Measurements from ENCODE around the gene DHX36.

The DHX36 gene

DNA sequence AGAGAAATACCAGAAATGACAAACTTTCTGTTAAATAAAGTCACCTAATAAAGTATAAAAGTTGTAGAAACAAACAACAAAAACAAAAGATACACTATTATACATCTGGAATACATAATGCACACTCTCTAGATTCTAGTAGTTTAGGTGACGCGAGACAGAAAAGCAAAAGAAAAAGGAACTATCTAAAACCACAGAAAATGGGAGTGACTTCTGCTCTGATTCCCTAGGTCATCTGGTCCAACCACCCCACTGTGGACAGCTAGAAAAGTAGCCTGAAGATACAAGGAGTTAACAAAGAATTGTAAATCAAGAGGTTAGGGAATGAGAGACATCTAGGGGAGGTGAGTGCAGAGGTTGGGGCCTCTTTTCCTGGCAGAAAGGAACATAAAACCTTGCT, 39.1 kb downstream of the DHX36 start:
- DNase-seq (ENCODE audit: low read depth in 4 of 4, low spot score in 1 of 4), result no peak

DNA sequence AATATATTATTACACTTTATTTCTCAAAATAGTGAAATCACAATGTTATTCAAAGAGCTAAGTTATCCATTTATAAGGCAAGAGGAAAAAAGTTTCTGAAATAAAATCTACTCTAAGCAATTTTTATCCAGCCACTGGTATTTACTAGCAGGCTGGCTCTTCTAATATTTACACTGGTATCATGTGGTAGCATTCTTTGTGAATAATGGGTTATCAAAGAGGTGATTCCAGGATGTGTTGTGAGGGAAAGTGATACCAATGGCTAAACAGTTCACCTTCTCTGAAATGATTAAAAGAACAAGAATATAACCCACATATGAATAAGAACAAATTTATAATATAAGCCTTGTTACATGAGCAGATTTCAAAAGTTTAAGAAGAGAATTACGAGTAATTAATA, 44.1 kb downstream of the DHX36 start:
- DNase-seq (ENCODE audit: low read depth in 4 of 4, low spot score in 1 of 4), result no peak

DNA sequence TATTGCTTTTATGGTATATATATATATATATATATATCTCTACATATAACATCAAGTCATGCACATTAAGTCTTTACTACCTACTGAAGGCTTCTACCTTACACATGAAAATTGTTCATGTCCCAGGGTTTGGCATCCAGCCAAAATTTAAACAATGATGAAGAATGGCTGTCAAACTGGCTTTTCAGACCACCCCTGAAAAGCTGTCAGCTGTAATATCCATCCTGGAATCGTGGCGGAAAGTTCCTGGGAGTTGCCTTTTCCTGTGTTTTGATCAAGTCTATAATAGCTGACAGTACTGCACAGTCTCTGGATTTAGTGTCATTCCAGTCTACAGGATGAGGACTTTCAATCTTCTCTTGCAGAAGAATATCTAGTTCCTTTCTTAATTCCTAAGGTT, 48.3 kb downstream of the DHX36 start:
- no peak for DNase-seq (ENCODE audit: low read depth in 4 of 4, low spot score in 1 of 4)

DNA sequence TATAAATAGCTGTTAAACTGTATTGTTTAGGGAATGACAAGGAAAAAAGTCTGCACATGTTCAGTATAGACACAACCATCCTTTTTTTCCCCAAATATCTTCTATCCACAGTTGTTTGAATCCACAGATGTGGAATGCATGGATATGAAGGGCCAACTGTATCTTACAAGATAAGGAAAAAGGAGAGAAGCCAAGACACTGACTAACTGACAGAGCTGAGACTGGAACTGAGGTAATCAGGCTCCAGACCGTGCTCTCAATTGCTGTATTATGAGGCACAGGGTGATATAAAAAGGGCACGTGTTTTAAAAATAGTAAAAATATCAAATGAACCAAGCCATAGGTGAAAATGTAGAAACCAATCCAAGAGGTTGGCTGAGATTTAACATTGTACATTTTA, 49.0 kb downstream of the DHX36 start:
- no peak for DNase-seq (ENCODE audit: low read depth in 4 of 4, low spot score in 1 of 4)

DNA sequence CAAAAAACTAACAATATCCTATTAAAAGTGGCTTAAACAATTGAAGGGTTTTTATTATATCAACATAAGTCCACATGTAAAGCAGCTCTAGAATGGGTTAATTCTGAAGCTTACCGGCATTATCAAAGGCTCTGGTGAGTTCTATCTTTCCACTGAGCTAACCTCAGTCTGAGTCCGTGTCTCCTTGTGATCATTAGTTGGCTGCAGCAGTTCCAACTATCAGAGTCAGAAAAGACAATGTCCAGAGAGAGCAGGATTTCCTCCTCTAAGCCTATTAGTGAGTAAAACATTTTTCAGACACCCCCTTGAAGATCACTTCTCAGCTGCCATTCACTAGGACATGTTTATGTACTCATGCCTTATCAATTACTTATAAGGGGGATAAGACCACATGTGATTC, 49.9 kb downstream of the DHX36 start:
- no peak for DNase-seq (ENCODE audit: low read depth in 4 of 4, low spot score in 1 of 4)

DNA sequence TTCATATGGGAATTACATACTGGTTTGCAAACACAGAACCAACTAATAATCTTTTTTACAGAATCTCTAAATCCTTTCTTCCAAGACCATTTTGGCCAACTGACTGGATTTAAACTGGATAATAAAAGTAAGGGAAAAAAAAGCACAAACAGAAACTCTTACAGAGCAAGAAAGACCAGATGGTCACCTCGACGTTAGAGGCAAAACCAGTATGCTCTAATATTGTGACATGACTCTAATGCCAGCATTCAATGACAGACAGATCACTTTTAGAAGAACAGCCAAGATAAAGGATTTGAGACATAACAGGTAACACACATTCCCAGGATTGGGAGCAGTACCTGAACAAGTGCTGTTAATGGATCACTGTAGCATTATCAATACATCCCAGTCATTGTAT, 50.9 kb downstream of the DHX36 start:
- DNase-seq (ENCODE audit: low read depth in 4 of 4, low spot score in 1 of 4), result no peak

DNA sequence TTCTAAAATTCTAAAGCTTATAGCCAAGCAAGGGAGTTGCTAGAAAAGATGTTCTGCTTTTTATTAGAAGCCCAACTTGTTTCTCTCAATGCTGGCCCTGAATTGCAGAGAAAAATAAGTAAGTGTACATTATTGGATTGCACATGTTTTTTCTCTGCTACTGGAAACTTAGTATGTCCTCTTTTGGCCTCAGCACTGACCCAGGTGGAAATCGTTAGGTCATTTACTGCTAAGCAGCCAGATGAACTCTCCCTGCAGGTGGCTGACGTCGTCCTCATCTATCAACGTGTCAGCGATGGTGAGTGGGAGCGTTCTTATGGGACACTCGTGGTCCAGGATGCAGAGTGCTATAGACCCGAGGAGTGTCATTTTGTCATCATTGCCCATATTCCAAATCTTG, 69.8 kb downstream of the DHX36 start:
- DNase-seq (ENCODE audit: low read depth in 4 of 4, low spot score in 1 of 4), result no peak

DNA sequence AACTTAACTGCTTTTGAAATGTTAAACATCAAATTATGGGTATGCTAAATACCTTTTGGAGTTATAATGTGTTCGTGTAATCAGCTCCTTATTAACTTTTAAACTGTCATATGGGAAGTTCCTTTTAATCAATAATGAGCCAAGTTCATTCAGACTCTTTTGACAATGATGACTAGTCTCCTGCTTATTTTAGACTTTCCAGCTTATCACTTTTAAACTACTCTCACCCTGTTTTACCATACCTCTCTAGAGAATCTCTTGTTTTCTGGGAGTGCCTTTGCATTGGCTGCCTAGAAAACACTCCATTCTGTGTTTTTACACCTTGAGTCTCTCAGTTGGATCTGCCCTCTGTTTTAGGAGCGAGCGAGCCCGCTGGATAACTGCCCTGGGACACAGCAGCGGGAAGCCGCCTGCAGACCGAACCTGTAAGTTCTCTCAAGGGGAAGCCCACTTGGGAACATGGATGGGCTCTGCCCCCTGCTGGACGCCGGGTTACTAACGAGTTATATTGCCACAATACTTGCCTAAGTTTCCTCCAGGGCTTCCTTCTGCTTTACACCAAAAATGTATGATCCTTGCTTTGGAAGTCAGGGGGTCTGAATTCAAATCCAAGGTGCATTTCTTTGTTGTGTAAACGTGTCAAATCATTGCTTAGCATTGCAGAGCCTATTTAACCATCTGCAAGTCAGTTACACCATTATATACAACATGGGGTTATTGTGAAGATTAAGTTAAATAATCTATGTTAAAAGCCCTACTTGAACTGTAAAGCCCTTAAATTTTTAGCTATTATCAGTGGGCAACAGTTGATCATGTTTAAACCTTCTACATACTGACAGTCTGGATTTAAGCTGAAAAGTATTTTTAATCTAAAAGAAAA, 71.3 kb downstream of the DHX36 start:
- DNase-seq (ENCODE audit: low read depth in 4 of 4, low spot score in 1 of 4), result peak; percentile 36 to 50 (median 42)

DNA sequence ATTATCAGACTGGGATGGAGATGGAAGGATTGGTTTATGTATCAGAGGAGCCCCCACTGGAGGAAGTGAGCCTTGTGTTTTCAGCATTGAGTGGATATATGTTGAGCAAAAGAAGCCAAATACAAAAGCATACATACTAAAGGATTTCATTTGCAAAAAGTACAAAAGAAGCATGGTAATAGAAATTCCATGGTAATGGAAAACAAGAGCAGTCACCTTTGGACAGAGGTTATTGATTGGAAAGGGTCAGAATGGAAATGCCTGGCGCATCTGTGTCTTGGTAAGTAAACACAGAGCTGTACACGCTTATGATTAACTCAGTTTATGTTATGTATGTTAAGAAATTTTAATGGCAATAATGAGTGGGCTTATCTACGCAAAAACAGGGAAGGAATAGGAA, 72.7 kb downstream of the DHX36 start:
- DNase-seq (ENCODE audit: low read depth in 4 of 4, low spot score in 1 of 4), result no peak

DNA sequence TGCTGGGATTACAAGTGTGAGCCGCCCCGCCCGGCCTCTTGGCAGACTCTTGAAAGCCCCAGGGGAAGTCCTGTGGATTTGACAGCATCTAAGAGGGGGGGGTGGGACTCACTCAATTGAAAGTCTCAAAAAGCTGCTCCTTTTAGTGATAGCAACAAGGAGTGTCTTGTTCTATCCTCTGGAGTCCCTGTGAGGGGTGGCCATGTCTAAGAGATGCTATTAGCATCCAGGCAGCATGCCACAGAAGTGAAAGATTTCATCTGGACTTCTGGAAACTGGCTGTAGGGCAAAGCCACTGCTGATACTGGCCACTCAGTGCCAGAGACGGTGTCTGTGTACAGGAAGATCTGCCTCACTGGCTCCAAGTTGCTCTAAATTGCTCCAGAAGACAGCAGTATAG, 74.0 kb downstream of the DHX36 start:
- DNase-seq (ENCODE audit: low read depth in 4 of 4, low spot score in 1 of 4), result no peak

DNA sequence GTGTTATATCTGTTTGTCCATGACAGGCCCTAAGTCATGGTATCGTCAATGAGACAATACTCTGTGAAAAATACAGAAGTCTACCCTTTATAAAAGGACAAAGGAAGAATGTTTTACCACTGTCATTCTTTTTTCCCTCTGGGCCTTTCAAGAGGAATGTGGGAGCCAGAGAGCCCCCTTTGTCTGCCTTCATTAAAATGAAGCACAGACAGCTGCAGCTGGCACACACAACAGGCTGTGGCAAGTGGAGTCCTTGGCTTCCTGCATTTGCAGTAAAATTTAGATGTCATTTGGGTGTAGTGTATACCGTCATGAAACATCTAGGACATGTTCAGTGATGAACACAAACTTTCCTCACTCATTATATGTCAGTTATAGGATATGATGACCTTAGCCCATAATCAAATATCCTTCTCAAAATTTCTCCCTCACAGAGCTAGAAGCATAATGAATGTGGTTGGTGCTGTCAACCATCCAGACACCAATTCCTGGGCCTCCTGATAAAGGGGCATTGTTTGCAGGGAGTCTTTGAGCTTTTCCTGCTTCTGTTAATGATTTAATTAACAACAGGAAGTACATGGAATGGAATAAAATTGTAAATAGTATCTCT, 76.4 kb downstream of the DHX36 start:
- no peak for DNase-seq (ENCODE audit: low read depth in 4 of 4, low spot score in 1 of 4)

DNA sequence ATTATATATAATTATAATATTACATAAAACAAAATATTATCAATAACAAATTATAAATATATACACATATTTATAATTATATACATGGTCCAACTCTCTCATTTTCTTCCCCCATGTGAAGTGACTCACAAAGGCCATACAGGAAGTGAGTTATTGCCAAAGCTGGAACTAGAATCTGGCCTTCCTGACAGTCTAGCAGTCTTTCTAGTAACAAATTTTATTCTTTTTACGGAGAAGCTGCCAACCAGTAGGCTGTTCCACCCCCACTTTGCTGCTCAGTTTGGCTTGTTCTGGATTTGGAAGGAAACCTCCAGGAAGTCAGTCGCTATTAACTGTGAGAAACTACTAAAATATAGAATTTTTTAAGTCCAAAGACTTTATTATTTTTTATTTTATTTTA, 79.6 kb downstream of the DHX36 start:
- no peak for DNase-seq (ENCODE audit: low read depth in 4 of 4, low spot score in 1 of 4)

DNA sequence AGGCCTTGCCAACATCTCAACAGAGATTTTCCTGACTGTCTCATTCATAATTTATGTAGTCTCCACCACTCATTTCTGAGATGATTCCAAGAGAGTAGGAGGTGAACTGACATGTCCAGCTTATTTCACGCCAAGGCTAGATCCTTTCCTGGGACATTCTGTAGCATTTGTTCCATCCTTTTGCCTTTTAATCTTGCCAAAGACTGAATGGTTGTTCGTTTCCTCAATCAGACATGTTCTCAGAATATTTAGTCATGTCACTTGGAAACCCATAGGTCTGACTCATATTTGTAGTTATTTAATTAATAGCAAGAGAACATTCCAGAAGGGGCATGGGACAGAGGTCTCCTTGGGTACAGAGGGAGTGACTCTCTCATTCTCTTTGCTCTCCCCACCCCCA, 80.9 kb downstream of the DHX36 start:
- no peak for DNase-seq (ENCODE audit: low read depth in 4 of 4, low spot score in 1 of 4)

DNA sequence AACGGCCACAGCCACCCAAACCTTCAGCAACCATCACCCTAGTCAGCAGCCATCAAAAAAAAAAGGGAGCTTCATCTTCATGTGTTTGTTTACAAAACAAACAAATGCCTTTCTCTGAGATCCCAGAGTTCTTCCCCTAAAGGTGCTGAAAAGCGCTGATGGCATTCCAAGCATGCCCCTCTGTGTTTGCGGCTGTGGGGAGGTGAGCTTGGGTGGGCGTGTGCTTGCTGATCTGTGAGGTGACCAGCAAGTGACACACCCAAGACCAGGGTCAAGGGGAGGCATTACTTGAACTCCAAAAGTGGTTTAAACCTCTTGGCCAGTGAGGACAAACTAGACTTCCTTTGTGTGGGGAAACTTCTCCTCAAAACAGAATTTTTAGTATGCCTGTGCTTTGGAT, 81.5 kb downstream of the DHX36 start:
- DNase-seq (ENCODE audit: low read depth in 4 of 4, low spot score in 1 of 4), result no peak

DNA sequence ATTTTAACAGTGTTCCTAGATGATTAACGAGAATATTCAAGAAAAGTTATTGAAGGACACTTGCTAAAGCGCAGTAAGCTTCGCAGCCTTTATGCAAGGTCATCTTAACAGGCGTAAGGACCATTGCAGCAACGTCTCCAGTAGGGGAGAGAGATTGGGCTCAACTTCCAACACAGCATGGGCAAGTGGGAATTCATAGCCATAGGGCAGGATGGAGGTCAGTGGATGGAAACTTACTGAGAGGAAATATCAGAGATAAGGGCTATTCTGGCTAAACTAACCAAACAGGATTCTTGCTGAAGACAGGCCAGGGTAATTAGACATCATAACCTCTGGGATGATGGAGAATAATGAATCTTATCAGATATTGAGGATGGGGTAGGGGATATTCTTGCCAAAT, 82.8 kb downstream of the DHX36 start:
- no peak for DNase-seq (ENCODE audit: low read depth in 4 of 4, low spot score in 1 of 4)

DNA sequence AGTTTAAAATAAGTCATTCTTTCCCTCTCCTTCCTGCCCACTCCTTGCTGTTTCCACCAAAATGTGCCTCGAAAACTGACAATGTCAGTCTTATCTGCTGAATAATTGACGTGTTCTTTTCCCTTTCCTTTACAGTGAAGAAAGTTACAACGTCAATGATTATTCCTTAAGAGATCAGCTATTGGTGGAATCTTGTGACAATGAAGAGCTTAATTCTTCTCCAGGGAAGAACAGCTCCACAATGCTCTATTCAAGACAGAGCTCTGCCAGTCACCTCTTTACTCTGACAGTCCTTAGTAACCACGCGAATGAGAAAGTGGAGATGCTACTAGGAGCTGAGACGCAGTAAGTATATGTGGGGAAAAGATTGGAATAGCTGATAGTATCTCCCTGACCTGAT, 84.1 kb downstream of the DHX36 start:
- no peak for DNase-seq (ENCODE audit: low read depth in 4 of 4, low spot score in 1 of 4)

DNA sequence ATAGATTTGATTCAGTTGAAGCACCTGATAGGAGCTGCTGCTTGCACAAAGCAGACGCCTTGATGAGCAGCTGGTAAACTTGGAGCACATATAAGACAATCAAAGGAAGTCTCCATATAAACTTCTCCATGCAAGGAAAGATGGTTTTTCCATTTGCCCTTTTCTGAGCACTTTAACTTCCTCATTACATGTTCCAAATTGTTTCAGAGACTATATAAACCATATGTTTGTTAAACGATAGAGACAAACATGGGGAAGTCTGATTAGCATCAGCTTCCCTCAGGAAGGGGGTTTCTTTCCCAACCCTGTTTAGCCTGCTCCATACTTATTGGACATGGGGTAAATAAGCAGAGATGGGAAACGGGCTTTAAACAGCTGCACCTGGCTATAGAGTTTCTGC, 88.0 kb downstream of the DHX36 start:
- DNase-seq (ENCODE audit: low read depth in 4 of 4, low spot score in 1 of 4), result no peak

DNA sequence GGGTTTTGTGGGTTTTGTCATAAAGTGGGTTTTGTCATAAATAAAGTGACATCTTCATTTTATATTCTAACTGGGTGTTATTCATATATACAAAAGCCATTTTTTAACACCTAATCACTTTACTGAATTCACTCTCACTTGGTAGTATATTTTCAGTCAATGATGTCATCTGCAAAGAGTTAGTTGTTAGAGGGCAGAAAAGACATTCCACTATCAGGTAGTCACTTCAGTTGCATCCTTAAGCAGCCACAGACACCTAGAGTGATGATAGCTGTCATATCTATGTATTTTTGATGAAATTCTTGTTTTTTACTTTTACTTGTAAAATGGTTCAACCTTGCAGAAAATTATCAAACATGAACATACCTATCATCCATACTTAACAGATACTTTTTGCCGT, 89.0 kb downstream of the DHX36 start:
- no peak for DNase-seq (ENCODE audit: low read depth in 4 of 4, low spot score in 1 of 4)

DNA sequence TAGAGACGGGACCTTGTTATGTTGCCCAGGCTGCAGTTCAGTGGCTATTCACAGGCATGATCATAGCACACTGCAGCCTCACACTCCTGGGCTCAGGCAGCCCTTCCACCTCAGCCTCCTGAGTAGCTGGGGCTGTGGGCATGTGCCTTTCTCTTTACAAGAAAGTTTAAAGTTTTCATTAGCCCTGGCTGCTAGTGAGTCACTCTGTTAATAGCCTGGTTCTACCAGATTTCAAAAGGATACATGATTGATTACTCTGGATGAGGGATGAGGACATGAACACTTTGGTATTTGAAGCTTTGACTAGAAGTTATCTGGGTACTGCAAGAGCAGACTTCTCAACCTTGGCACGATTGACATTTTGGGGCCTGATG, 95.1 kb downstream of the DHX36 start:
- no peak for DNase-seq (ENCODE audit: low read depth in 4 of 4, low spot score in 1 of 4)

DNA sequence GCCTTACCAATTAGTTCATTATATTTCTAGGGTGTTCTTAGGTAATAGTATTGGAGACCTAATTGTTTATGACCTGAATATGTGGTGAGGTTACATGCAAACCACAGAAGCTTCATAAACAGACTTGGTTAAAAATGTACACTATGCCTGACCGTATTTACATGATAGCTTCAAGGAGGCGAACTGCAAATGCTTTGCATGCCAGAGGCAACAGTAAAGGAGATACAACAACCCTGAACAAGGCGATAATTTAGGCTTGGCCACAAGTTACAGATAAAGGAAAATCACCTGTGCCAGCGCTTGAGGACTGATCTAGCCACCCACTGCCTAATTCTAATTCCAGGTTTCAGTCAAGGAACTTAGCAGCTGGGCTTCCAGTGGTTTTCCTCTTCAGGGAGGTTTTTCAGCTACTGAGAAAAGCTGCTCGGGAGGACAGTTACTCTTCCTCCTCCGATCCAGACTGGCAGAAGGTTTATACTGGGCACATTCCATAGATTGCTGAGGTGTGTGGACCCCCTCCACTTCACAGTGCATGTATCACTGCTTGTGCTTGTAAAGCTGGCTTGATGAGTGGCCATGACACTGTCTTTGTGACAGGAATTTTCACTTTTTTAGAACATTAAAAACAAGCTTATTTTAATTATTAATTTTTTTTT, 95.6 kb downstream of the DHX36 start:
- DNase-seq (ENCODE audit: low read depth in 4 of 4, low spot score in 1 of 4), result no peak

DNA sequence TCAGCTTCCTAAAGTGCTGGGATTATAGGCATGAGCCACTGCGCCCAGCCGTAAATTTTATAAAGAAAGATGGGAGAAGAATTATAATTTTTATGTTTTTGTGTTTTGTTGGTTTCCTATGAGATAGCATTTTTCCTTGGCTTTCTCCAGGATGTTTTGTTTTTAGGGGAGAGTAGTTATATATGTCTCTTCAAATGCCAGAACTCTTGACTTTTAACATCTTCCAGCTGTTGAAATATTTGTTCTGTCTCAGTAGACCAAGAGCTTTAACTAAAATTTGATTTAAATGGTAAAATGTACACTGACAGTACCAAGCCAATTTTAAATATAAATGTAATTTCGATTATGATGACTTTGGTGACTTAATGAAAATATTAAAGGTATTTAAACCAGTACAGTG, 96.8 kb downstream of the DHX36 start:
- no peak for DNase-seq (ENCODE audit: low read depth in 4 of 4, low spot score in 1 of 4)

DNA sequence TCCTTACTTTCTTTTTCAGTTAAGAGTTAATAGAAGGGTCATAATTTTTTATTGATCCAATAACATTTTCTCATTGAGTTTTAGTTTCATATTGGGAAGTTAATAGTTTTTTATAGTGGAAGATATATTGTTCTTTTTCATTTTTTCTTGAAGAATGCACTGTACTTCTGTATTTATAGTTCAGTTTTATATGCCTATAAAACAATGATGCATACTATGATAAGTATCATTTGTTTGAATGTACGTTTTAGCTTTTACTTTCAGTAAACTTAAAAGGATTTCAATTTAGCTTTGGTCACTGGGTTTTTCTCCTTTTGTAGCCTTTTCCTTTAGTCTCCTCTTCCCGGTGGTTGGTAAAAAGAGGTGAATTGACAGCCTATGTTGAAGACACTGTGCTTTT, 98.8 kb downstream of the DHX36 start:
- no peak for DNase-seq (ENCODE audit: low read depth in 4 of 4, low spot score in 1 of 4)

DNA sequence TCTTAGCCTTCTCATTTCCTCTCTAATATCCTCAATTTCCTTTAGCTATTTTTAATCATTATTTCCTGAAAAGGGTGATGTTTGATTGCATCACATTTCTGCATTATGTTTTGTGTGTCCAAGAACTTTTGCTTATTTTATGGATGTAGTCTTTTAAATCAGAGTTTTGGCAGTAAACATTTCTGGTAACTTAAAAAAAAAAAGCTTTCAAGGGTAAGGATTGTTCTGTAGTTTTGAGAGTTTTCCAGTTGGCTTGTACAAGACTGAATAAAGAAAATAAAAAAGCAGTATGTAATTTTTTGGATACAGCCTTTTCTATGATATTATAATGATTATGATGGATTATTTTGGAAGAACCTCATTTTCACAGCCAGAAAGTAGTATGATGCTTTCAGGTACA, 99.4 kb downstream of the DHX36 start:
- DNase-seq (ENCODE audit: low read depth in 4 of 4, low spot score in 1 of 4), result no peak
